ENCODE data around the gene CYP2C18. TPM values are rescaled to one million over a fixed set of nuclear protein-coding genes. Genes with fewer than 3 reads are reported as not detected.
"Not testable (repeated sequence)": the region's sequence is repeated elsewhere in the genome, so short reads cannot be mapped to it uniquely, and the experiment has no call there.

The CYP2C18 gene
- total RNA-seq, 1 donor from 2014 or later: not detected

DNA sequence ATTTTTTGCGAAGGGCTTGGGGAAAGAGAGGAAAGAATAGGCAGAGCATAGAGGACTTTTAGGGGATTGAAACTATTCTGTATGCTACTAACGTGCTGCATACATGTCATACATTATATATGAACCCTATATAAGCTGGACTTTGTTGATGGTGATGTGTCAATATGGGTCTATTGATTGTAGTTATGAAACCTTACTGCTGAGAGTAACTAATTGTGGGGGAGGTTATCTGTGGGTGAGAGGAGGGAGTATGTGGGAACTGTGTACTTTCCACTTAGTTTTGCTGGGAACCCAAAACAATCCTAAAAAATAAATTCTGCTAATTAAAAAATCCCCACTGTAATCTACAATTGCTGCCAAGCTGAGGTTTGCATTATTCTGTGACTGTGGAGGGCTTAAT is 63.6 kb downstream of the CYP2C18 start:
- TF ChIP-seq, protein P1, sequence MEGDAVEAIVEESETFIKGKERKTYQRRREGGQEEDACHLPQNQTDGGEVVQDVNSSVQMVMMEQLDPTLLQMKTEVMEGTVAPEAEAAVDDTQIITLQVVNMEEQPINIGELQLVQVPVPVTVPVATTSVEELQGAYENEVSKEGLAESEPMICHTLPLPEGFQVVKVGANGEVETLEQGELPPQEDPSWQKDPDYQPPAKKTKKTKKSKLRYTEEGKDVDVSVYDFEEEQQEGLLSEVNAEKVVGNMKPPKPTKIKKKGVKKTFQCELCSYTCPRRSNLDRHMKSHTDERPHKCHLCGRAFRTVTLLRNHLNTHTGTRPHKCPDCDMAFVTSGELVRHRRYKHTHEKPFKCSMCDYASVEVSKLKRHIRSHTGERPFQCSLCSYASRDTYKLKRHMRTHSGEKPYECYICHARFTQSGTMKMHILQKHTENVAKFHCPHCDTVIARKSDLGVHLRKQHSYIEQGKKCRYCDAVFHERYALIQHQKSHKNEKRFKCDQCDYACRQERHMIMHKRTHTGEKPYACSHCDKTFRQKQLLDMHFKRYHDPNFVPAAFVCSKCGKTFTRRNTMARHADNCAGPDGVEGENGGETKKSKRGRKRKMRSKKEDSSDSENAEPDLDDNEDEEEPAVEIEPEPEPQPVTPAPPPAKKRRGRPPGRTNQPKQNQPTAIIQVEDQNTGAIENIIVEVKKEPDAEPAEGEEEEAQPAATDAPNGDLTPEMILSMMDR (IDR thresholded peaks at IDR 0.05): no peak
- peaks cover 22% of the 10 kb centered on the region for H3K9me3 Mint-ChIP-seq
- H3K36me3 Mint-ChIP-seq (ENCODE audit: low read depth): no peaks in the 10 kb centered on the region
- ATAC-seq (ENCODE audit: low read depth) (no peak), DNase-seq (no peak)
- intact Hi-C loops (cut with micrococcal nuclease): no loop called here
- no peak overlapping the region for H3K27ac Mint-ChIP-seq
- no peak overlapping the region for H3K4me3 Mint-ChIP-seq
- ChIA-PET CTCF (no interaction called here), POLR2A (no interaction called here)
- no peaks in the 10 kb centered on the region for H3K4me1 Mint-ChIP-seq
- no peaks in the 10 kb centered on the region for H3K27me3 Mint-ChIP-seq

GRCh38 chr10:94747838-94748237 is 64.3 kb downstream of the CYP2C18 start:
- Mint-ChIP-seq H3K27me3 (no peaks in the 10 kb centered on the region), H3K4me3 (no peak overlapping the region), H3K4me1 (no peaks in the 10 kb centered on the region), H3K36me3 (ENCODE audit: low read depth) (no peaks in the 10 kb centered on the region), H3K27ac (no peak overlapping the region), H3K9me3 (peaks cover 16% of the 10 kb centered on the region)
- intact Hi-C loops (cut with micrococcal nuclease): no loop called here
- TF ChIP-seq, protein P1 (IDR thresholded peaks at IDR 0.05): no peak
- DNase-seq: no peak
- ChIA-PET POLR2A (no interaction called here), CTCF (no interaction called here)
- no peak for ATAC-seq (ENCODE audit: low read depth)

- Mint-ChIP-seq H3K4me1 (no peaks in the 10 kb centered on the region), H3K27ac (no peak overlapping the region), H3K9me3 (no peaks in the 10 kb centered on the region), H3K27me3 (no peaks in the 10 kb centered on the region), H3K36me3 (ENCODE audit: low read depth) (no peaks in the 10 kb centered on the region), H3K4me3 (no peak overlapping the region)
- TF ChIP-seq, protein P1 (IDR thresholded peaks at IDR 0.05): no peak
- ATAC-seq (ENCODE audit: low read depth): no peak
- no peak for DNase-seq
- intact Hi-C loops (cut with micrococcal nuclease): no loop called here
- CTCF ChIA-PET: no interaction called here
- POLR2A ChIA-PET: no interaction called here
Observed at GRCh38 chr10:94757916-94758315, 74.4 kb downstream of the CYP2C18 start.

DNA sequence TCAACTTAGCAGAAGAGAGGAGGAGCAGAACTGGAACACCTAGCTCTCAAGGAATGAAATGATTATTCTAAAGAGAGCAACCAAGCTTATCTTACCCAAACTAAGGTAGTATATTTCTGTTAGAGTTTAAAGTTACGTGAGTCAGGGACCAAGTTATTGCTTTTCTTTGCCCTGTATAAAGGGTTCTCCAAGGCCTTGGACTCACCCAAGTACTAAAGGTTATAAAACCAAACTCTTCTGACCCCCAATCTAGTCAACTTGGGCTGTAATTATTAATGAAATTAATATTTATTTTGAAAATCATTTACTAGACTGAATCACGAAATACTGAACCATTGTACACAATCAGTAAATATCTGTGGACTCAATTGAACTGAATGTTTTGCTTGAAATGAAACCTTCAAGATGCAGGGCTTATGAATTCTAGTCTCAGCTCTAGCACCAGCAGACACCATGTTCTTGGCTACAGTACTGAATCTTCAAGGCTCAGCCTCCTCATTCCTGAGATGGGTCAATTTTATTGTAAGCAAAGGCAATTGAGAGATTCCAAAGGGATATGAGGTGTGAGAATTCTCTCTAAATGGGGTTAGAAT is 77.2 kb downstream of the CYP2C18 start:
- DNase-seq (no peak), ATAC-seq (ENCODE audit: low read depth) (no peak)
- ChIA-PET CTCF (no interaction called here), POLR2A (no interaction called here)
- TF ChIP-seq, protein P1 (IDR thresholded peaks at IDR 0.05): no peak
- intact Hi-C loops (cut with micrococcal nuclease): no loop called here
- H3K27me3 Mint-ChIP-seq: no peaks in the 10 kb centered on the region
- no peak overlapping the region for H3K27ac Mint-ChIP-seq
- H3K4me3 Mint-ChIP-seq: no peak overlapping the region
- H3K9me3 Mint-ChIP-seq: peaks cover 2% of the 10 kb centered on the region
- H3K36me3 Mint-ChIP-seq (ENCODE audit: low read depth): no peaks in the 10 kb centered on the region
- no peaks in the 10 kb centered on the region for H3K4me1 Mint-ChIP-seq

DNA sequence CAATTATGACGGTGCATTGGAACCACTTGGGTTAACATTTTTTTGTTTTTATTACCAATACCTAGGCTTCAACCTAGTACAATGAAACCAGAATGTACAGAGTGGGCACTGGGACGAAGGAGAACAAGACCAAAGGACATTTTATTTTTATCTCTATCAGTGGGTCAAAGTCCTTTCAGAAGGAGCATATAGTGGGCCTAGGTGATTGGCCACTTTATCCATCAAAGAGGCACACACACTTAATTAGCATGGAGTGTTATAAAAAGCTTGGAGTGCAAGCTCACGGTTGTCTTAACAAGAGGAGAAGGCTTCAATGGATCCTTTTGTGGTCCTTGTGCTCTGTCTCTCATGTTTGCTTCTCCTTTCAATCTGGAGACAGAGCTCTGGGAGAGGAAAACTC is 78.9 kb downstream of the CYP2C18 start, which contains the start of gene CYP2C19:
Gene CYP2C19, plus strand, starts transcription at position 289 of the 400 bp plus-strand sequence. Its CDS starts 25 bp downstream, at position 314.
- H3K4me3 Mint-ChIP-seq: no peak within 1 kb of the TSS
- no peak for ATAC-seq (ENCODE audit: low read depth)
- H3K36me3 Mint-ChIP-seq (ENCODE audit: low read depth): no peaks in the 10 kb centered on the region
- no peaks in the 10 kb centered on the region for H3K4me1 Mint-ChIP-seq
- H3K27me3 Mint-ChIP-seq: no peaks in the 10 kb centered on the region
- no peak for DNase-seq
- H3K9me3 Mint-ChIP-seq: peaks cover 2% of the 10 kb centered on the region
- no peak within 1 kb of the TSS for H3K27ac Mint-ChIP-seq
- intact Hi-C loops (cut with micrococcal nuclease): no loop called here
- CTCF ChIA-PET: no interaction called here
- POLR2A ChIA-PET: no interaction called here
- TF ChIP-seq, protein P1 (IDR thresholded peaks at IDR 0.05): no peak

GRCh38 chr10:94775425-94775824 is 91.9 kb downstream of the CYP2C18 start:
- CTCF ChIA-PET; H3K4me3 Mint-ChIP-seq; H3K4me1 Mint-ChIP-seq; ATAC-seq (ENCODE audit: low read depth); H3K36me3 Mint-ChIP-seq (ENCODE audit: low read depth); intact Hi-C loops (cut with micrococcal nuclease); H3K27me3 Mint-ChIP-seq; H3K27ac Mint-ChIP-seq; DNase-seq; H3K9me3 Mint-ChIP-seq; POLR2A ChIA-PET: not testable (repeated sequence)
